ENCODE measurements around the gene DCLK3. TPM values are rescaled to one million over a fixed set of nuclear protein-coding genes. Genes with fewer than 3 reads are reported as not detected.

DCLK3 gene
- total and polyA plus RNA-seq, 2 of the 13 experiments (the other 11 are each of a cell fraction or from before 2014, with no cell fraction given): not detected

DNA sequence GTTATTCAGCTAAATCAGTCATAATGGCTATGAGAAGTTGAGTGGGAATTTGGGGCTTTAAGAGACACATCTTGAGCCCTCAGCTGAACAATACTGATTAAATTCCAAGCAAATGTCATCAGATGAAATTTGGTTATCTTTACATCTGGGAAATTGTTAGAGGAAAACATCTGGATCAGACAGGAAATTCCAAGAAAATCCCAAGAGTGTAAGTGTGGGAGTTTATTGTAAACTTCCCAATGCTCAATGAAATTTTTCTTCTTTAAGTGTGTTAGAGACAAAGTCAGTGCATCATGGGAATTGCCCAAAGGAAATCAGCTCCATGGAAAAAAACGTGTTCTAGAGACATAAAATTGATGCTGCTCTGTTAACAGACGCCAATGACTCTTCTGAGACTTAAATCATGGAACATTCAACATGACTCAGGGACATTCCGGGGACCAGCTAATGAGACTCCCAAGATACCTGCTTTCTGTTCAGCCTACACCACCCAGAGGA lies 19.8 kb upstream of the DCLK3 start:
- Histone ChIP-seq H3K27me3 (ENCODE audit: control insufficient read depth in 1 of 2, insufficient read depth in 2 of 2, low read length in 2 of 2) (no peaks in the 10 kb centered on the region), H3K9me3 (ENCODE audit: low read length) (no peaks in the 10 kb centered on the region), H3K79me2 (ENCODE audit: insufficient read depth, low read length) (no peaks in the 10 kb centered on the region), H4K20me1 (ENCODE audit: insufficient read depth, low read length) (no peaks in the 10 kb centered on the region), H3K36me3 (replicated peaks in 1 of 2; ENCODE audit: control insufficient read depth in 1 of 2, insufficient read depth in 2 of 2, low read length in 2 of 2) (no peaks in the 10 kb centered on the region), H3K9ac (ENCODE audit: insufficient read depth, low read depth, low read length) (no peak overlapping the region), H3K4me2 (ENCODE audit: low read depth, low read length) (no peak overlapping the region), H3K4me3 (replicated peaks in 1 of 3; ENCODE audit: insufficient read depth in 1 of 3, low read depth in 2 of 3, low read length in 3 of 3) (no peak overlapping the region), H3K27ac (ENCODE audit: extremely low read length, insufficient read depth, low read length) (no peak overlapping the region), H3K4me1 (ENCODE audit: insufficient read depth, low read length) (no peaks in the 10 kb centered on the region), H2AFZ (ENCODE audit: low read length) (no peak overlapping the region)
- TF ChIP-seq KDM4B (CRISPR knock-in tag; IDR thresholded peaks at IDR 0.05) (no peak), FOXK2 (IDR thresholded peaks at IDR 0.05) (no peak), ZZZ3 (CRISPR knock-in tag; IDR thresholded peaks at IDR 0.05; ENCODE audit: borderline replicate concordance) (no peak)
- no peak for FAIRE-seq
- CTCF ChIA-PET (ENCODE audit: low intra/inter-chr PET ratio, low total read pairs): no interaction called here
- intact Hi-C loops (cut with micrococcal nuclease; ENCODE audit: unreplicated experiment): no loop called here
- ATAC-seq: no peak
- POLR2A ChIA-PET: no interaction called here
- no peak for DNase-seq (ENCODE audit: low spot score)
- 0% methylated on average over 3 of the region's 3 CpGs for WGBS (ENCODE audit: low lambda C conversion rate)
- BruUV-seq (replicated peaks): no TSS peak
- in situ Hi-C loops (cut with HindIII; ENCODE audit: extremely low pct_ligation_motif_present, low pct_unique_long_range_greater_than_20kb): no loop called here

DNA sequence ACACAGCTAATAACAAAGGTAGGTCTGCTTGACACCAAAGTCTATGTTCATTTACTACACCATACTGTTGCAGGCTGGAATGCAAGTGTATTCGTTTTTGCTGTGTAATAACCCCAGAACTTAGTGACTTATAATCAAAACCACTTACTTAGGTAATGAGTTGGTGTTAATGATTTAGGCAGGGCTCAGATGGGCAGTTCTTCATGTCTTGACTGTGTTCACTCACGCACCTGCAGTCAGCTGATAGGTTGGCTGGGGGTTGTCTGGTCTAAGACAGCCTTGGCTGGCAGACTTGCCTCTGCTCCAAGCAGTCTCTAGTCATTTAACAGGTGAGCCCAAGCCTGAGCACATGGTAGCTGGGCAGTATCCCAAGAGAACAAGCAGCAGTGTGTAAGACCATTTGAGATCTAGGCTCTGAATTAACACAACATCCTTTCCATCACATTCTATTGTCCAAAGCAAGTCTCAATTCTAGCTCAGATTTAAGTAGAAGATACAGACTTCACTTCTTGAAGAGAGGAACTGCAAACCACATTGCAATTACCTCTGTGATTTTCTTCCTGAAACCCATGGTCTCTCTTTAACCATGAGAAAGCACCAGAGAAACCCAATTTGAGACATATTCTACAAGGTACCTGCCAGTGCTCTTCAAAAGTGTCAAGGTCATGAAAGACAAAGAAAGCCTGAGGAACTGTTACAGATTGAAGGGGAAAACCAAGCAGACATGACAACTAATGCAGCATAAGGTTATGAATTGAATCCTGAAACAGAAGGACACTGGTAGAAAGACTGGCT lies 13.3 kb upstream of the DCLK3 start:
- H2AFZ ChIP-seq (ENCODE audit: low read length): no peak overlapping the region
- no peak overlapping the region for H3K9ac ChIP-seq (ENCODE audit: insufficient read depth, low read depth, low read length)
- CTCF ChIA-PET (ENCODE audit: low intra/inter-chr PET ratio, low total read pairs): no interaction called here
- H3K27ac ChIP-seq (ENCODE audit: extremely low read length, insufficient read depth, low read length): no peak overlapping the region
- H3K4me1 ChIP-seq (ENCODE audit: insufficient read depth, low read length): peaks cover 11% of the 10 kb centered on the region; the same call in 1 of the 2 replicates
- ATAC-seq: no peak
- FAIRE-seq: no peak
- H4K20me1 ChIP-seq (ENCODE audit: insufficient read depth, low read length): no peaks in the 10 kb centered on the region
- intact Hi-C loops (cut with micrococcal nuclease; ENCODE audit: unreplicated experiment) (no loop called here), in situ Hi-C loops (cut with HindIII; ENCODE audit: extremely low pct_ligation_motif_present, low pct_unique_long_range_greater_than_20kb) (no loop called here)
- TF ChIP-seq, protein P1, sequence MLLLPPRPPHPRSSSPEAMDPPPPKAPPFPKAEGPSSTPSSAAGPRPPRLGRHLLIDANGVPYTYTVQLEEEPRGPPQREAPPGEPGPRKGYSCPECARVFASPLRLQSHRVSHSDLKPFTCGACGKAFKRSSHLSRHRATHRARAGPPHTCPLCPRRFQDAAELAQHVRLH (CRISPR knock-in tag; IDR thresholded peaks at IDR 0.05; ENCODE audit: borderline replicate concordance, low read depth): no peak
- TF ChIP-seq ZSCAN12 (CRISPR knock-in tag; IDR thresholded peaks at IDR 0.05): no peak
- no peaks in the 10 kb centered on the region for H3K27me3 ChIP-seq (ENCODE audit: control insufficient read depth in 1 of 2, insufficient read depth in 2 of 2, low read length in 2 of 2)
- H3K9me3 ChIP-seq (ENCODE audit: low read length): no peaks in the 10 kb centered on the region
- H3K79me2 ChIP-seq (ENCODE audit: insufficient read depth, low read length): no peaks in the 10 kb centered on the region
- POLR2A ChIA-PET: no interaction called here
- DNase-seq (ENCODE audit: low spot score): no peak
- no peak overlapping the region for H3K4me3 ChIP-seq (replicated peaks in 1 of 3; ENCODE audit: insufficient read depth in 1 of 3, low read depth in 2 of 3, low read length in 3 of 3)
- BruUV-seq (replicated peaks): no TSS peak
- no peak overlapping the region for H3K4me2 ChIP-seq (ENCODE audit: low read depth, low read length)
- no peaks in the 10 kb centered on the region for H3K36me3 ChIP-seq (replicated peaks in 1 of 2; ENCODE audit: control insufficient read depth in 1 of 2, insufficient read depth in 2 of 2, low read length in 2 of 2)
- 0% methylated on average over 2 of the region's 2 CpGs for WGBS (ENCODE audit: low lambda C conversion rate)
